GM18526 (cell line): Measurements from ENCODE around the gene ACADS.

Experiments used
- POLR2A ChIP-seq: IDR thresholded peaks from 3 replicates; pipeline ENCODE4 v1.6.1; 2011; ENCODE audit not compliant: insufficient read length; ENCODE audit errors: extremely low read depth

ACADS gene

GRCh38 chr12:120713861-120714482 is 11.7 kb upstream of the ACADS start:
- TF ChIP-seq POLR2A: no peak

GRCh38 chr12:120718055-120718454 is 7.6 kb upstream of the ACADS start:
- no peak for TF ChIP-seq POLR2A

GRCh38 chr12:120719072-120719471 is 6.6 kb upstream of the ACADS start:
- no peak for TF ChIP-seq POLR2A

- TF ChIP-seq POLR2A: no peak
These were observed 6.0 kb upstream of the ACADS start for GRCh38 chr12:120719496-120720233.

- TF ChIP-seq POLR2A: no peak
These were observed 5.2 kb upstream of the ACADS start for GRCh38 chr12:120720234-120720986.

- TF ChIP-seq POLR2A: no peak
These were observed 4.4 kb upstream of the ACADS start for GRCh38 chr12:120720987-120721801.

GRCh38 chr12:120721866-120722265 is 3.8 kb upstream of the ACADS start:
- no peak for TF ChIP-seq POLR2A

GRCh38 chr12:120722784-120723183 is 2.8 kb upstream of the ACADS start:
- TF ChIP-seq POLR2A: no peak

- TF ChIP-seq POLR2A: no peak
These were observed 906 bp upstream of the ACADS start for GRCh38 chr12:120724720-120725119.

GRCh38 chr12:120725151-120725658 is 421 bp upstream of the ACADS start:
- TF ChIP-seq POLR2A: no peak

GRCh38 chr12:120726510-120726793 is 826 bp downstream of the ACADS start:
- no peak for TF ChIP-seq POLR2A

- TF ChIP-seq POLR2A: no peak
These were observed 1.3 kb downstream of the ACADS start for GRCh38 chr12:120726961-120727360.

- no peak for TF ChIP-seq POLR2A
These were observed 7.9 kb downstream of the ACADS start for GRCh38 chr12:120733574-120733973.

- TF ChIP-seq POLR2A: no peak
These were observed 8.6 kb downstream of the ACADS start for GRCh38 chr12:120734210-120734609.

GRCh38 chr12:120735181-120735580 is 9.6 kb downstream of the ACADS start:
- TF ChIP-seq POLR2A: no peak

- TF ChIP-seq POLR2A: no peak
These were observed 11.0 kb downstream of the ACADS start for GRCh38 chr12:120736404-120737331.
